OCI-LY1 (cell line): ENCODE measurements around the gene OR6B2.

Experiments
- CTCF ChIP-seq: fragments of 200-600 bp; sonication (generic), shearing (Covaris generic); IDR thresholded peaks from 2 replicates; pipeline ENCODE4 v1.5.1; 2017; ENCODE audit warnings: mild to moderate bottlenecking, antibody characterized with exemption, low read length, moderate library complexity, mixed read lengths
- EZH2 ChIP-seq: fragments of 200-600 bp; sonication (generic), shearing (Covaris generic); IDR thresholded peaks from 2 replicates; pipeline ENCODE4 v1.8.0; 2017; ENCODE audit warnings: borderline replicate concordance, mixed run types, mild to moderate bottlenecking, antibody characterized with exemption, low read length, moderate library complexity, mixed read lengths

GRCh38 chr2:239993291-239993690 is 36.9 kb downstream of the OR6B2 start:
- TF ChIP-seq CTCF (no peak), EZH2 (no peak)
